Measurements from ENCODE around the gene NDUFV3.

DNA sequence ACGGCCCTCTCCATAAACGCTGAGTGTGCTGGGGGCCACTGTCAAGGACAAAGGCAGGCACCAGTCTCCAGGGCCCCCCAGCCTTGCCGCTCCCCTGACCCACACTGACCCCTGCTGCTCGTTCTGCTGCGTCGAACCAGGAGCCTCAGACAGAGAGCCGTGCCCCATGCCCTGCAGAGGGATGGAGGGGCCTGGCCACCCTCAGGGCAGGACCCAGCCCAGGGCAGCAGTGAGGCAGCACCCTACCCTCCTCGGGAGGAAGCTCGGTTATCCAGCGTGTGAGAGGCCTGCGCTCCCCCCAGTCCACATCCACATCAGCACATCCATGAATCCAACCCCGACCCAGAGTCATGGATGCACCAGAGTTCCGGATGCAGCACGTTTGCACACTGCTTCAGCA is 28.8 kb upstream of the NDUFV3 start:
- no peak for TF ChIP-seq EZH2 (IDR thresholded peaks at IDR 0.05)
- TF ChIP-seq POLR2AphosphoS5 (IDR thresholded peaks at IDR 0.05; ENCODE audit: borderline replicate concordance, low read depth, low read length): no peak

Measured in SK-N-MC (cell line).